Vagina (tissue), 2 donors: ENCODE data around the gene B4GALNT1.

Experiments
- POLR2A ChIP-seq, 2 donors: fragments of 450-650 bp; IDR thresholded peaks; one replicate each; pipeline ENCODE4 v1.6.1; 2017; ENCODE audit warnings: antibody characterized with exemption in 2 of 2, mild to moderate bottlenecking in 2 of 2, moderate library complexity in 2 of 2
- POLR2AphosphoS5 ChIP-seq, 2 donors: sonication (generic); formaldehyde crosslinking; IDR thresholded peaks; one replicate each; pipeline ENCODE4 v1.9.0; 2017; ENCODE audit warnings: antibody characterized with exemption in 2 of 2, mild to moderate bottlenecking in 2 of 2, low read depth in 1 of 2; ENCODE audit not compliant: insufficient read depth in 1 of 2
- TF ChIP-seq, protein P1 (sequence below), 3 experiments: fragments of 450-650 bp in 2 of 3; fragments of 200-600 bp in 1 of 3; sonication (generic) in 1 of 3; IDR thresholded peaks; one replicate each; pipeline ENCODE4 v1.5.1; 2017 to 2019; ENCODE audit warnings: antibody characterized with exemption in 3 of 3, mild to moderate bottlenecking in 2 of 3, moderate library complexity in 2 of 3

DNA sequence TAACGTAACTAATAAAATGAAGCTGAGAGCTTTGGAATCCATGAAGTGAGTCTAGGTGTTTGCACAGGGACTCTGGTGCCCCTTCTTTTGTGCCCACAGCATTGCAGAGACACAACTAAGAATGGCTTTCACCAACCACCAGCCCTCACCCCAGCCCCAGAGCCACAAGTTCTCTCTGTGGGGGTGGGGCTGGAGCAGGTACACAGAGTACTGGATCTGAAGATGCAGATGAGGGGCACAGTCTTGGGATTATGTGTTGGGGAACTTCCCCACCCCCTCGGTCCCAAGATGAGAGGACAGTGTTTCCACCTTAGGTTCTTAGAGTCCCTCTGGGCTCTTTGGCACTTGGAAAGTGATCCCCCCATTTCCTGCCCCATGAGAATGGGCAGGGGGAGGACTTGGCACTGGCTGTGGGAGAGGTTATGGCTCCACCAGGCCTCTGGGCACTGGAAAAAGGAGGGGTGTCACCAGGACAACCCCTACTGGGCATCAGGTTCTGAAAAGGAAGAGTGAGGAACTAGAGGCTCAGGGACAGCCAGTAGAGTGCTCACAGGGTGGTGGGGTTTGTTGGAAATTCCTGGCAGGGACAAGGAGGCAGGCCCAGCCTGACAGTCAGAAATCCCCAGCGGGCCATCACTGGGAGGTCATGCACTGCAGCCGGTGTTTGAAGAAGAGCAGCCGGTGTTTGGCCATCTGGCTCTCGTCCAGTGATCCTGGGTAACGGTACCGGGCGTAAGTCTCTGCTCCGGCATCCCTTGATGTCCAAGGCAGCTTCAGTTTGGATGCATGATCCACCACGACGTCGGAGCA is 6.7 kb downstream of the B4GALNT1 start:
- TF ChIP-seq, protein P1, sequence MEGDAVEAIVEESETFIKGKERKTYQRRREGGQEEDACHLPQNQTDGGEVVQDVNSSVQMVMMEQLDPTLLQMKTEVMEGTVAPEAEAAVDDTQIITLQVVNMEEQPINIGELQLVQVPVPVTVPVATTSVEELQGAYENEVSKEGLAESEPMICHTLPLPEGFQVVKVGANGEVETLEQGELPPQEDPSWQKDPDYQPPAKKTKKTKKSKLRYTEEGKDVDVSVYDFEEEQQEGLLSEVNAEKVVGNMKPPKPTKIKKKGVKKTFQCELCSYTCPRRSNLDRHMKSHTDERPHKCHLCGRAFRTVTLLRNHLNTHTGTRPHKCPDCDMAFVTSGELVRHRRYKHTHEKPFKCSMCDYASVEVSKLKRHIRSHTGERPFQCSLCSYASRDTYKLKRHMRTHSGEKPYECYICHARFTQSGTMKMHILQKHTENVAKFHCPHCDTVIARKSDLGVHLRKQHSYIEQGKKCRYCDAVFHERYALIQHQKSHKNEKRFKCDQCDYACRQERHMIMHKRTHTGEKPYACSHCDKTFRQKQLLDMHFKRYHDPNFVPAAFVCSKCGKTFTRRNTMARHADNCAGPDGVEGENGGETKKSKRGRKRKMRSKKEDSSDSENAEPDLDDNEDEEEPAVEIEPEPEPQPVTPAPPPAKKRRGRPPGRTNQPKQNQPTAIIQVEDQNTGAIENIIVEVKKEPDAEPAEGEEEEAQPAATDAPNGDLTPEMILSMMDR (IDR thresholded peaks at IDR 0.05), result no peak
- TF ChIP-seq POLR2AphosphoS5 (IDR thresholded peaks at IDR 0.05; ENCODE audit: insufficient read depth in 1 of 2, low read depth in 1 of 2) (no peak), POLR2A (IDR thresholded peaks at IDR 0.05) (no peak)
